NCI-H2227 (cell line): ENCODE data around the gene ZDHHC6.
"Not testable (repeated sequence)": the region's sequence is repeated elsewhere in the genome, so short reads cannot be mapped to it uniquely, and the experiment has no call there.

Source experiments
- DNase-seq: peaks from one replicate; lab custom pipeline; 2025; ENCODE audit not compliant: unreplicated experiment; lab: John Stamatoyannopoulos, UW

Gene ZDHHC6, protein sequence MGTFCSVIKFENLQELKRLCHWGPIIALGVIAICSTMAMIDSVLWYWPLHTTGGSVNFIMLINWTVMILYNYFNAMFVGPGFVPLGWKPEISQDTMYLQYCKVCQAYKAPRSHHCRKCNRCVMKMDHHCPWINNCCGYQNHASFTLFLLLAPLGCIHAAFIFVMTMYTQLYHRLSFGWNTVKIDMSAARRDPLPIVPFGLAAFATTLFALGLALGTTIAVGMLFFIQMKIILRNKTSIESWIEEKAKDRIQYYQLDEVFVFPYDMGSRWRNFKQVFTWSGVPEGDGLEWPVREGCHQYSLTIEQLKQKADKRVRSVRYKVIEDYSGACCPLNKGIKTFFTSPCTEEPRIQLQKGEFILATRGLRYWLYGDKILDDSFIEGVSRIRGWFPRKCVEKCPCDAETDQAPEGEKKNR

DNA sequence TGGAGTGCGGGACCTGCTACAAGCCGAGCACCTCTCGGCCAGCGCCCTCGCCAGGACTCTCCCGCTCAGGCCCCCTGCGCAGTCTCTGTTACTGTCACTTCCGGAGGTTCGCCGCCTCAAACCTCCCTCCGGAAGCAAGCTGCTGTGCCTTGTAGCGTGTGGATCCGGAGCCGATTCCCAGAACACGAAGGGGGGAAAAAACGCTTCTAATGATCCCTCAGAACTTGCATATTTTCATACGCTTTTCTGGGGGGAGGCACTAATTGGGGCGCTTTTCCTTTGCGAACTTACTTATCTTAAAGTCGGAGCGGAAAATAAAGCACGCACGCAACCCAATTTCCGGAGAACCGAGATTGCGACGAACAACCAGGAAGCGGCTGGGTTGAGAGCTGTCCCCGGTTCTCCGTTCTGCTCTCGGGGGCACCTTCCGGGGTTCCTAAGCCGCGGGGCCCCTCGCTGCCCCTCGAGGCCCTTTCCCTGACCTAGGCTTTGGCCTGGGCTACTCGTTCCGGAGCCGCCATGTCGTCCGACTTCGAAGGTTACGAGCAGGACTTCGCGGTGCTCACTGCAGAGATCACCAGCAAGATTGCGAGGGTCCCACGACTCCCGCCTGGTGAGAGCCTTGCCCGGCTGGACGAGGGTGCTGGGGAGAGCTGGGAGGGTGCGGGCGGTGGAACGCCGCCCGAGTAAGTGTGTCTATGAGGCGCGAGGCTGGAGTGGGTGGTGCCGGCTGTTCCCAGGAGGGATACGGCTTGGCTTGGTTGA lies at the start of gene ZDHHC6, which contains the start of gene VTI1A:
TSS of gene ZDHHC6 (minus strand) at position 60 of the 765 bp plus-strand sequence. CDS start 1,478 bp downstream, outside the sequence.
TSS of gene VTI1A (plus strand) at position 361 of the 765 bp plus-strand sequence. CDS start at position 520, 159 bp downstream.
- DNase-seq: peak; percentile 85

GRCh38 chr10:112492736-112493135 lies 46.0 kb upstream of the ZDHHC6 start:
- DNase-seq: no peak

- no peak for DNase-seq
Measured at GRCh38 chr10:112491144-112491543, 44.4 kb upstream of the ZDHHC6 start.

DNA sequence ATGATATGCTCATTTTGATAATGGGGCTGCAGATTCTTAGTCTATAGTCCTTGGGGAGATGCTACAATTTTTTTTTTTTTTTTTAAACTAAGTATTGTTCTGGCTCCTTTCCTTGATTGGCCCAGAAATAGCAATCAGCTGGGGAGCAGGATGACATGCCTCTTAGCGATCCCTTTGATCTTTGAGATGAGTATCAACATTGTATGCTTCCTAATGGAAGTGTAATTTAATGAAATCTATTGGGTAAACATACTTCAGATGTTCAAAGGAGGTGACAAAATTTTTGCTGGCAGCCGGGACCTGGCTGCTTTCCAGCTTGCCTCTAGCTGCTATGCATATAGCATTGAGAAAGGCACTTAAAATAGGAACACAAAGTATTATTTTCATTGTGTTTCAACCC lies 43.8 kb upstream of the ZDHHC6 start:
- DNase-seq: peak; percentile 20

DNA sequence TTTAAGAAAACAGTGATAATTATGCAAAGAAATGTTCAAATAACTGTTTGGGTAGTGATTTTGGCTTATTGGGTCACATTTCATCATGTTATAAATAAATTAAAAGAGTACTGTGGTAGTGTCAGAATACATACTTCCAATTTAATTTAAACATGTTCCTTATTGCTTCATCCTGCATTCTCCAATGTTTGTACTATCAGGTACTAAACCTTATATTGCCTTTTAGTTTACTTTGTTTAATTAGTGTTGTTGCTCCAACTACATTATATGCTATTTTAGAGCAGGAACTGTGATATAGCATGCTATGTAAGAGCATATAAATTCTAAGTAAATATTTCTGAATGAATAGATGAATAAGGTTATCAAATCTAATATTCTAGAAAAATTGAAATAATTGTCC lies 41.2 kb upstream of the ZDHHC6 start:
- DNase-seq: no peak

DNA sequence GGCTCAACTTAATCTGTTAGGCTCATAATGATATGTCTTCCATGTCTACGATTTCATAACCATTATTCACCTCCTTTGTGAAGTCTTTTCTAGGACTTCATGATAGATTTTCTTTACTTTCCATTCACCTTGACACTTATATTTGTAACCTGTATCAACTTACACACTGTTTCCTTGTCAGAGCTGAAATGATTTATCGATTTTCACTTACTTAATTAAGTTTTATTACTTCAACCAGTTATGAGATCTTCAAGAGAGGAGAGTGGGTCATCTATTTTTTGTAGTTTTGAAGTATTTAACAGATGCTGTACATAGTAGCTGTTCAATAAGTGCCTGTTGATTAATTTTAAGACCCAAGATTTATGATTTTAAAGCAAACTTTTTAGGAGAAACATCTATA lies 37.7 kb upstream of the ZDHHC6 start:
- no peak for DNase-seq

DNA sequence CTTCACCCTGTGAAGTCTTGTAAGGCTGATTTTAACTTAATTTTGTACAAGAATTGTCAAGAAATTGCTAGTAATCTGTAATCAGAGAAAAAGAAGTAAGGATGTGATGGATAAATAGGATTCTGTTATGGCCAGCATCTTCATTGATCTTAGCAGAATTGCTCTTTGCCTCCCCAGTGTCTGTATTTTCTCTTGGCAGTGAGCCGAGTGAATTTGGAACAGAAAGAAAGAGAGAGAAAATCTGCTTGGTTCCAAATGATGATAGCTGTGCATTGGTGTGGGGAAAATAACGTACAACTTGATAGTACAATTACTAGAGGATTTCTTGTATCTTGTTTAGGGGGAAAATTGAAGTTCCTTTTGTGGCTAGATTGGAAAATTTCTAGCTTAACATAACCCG lies 34.9 kb upstream of the ZDHHC6 start:
- DNase-seq: no peak

- DNase-seq: no peak
Measured at GRCh38 chr10:112475575-112476218, 29.0 kb upstream of the ZDHHC6 start.

DNA sequence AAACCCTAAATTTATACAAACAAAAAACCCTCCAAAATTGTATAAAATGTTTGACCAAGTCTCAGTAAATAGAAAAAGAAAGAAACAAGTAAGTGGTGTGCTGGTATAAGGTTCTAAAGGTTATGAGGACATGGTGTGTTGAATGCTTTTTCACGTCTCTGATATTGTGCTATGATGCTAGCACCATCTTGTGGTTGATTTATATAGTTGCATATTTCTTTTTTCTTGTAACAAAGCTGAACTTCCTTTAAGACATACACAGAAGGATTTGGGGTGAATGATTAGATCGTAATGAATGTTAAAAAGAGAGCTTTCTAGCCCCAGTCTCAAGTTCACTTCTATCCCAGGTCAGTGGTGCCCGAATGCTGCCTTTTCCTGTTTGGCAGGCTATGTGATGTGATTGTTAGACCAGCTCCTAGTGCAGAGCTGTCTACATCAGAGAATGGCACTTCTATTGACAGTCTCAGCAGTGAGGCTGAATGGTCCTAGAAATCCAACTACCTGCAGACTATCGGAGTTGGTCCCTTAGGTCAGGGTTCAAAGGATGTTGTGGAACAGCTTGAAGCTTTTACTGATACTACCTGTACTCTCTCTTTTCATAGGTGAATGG lies 25.3 kb upstream of the ZDHHC6 start:
- peak; percentile 15 for DNase-seq

- DNase-seq: no peak
Measured at GRCh38 chr10:112467541-112468075, 20.9 kb upstream of the ZDHHC6 start.

- DNase-seq: no peak
Measured at GRCh38 chr10:112466802-112467201, 20.1 kb upstream of the ZDHHC6 start.

DNA sequence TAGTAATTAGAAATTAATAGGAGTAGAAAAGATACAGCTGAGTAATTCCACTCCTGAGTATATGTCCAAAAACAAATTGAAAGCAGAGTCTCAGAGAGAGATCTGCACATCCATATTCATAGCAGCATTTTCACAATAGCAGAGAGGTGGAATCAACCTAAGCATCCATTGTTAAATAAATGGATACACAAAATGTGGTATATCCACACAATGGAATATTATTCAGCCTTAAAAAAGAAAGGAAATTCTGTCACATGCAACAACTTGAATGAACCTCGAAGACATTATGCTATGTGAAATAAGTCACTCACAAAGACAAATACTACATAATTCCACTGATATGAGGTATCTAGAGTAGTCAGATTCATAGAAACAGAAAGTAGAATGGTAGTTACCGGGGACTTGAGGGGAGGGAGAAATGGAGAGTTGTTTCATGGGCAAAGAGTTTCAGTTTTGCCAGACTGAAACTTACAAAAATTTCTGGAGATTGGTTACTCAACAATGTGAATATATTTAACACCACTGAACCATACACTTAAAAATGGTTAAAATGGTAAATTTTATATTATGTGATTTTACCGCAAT lies 18.7 kb upstream of the ZDHHC6 start:
- no peak for DNase-seq

DNA sequence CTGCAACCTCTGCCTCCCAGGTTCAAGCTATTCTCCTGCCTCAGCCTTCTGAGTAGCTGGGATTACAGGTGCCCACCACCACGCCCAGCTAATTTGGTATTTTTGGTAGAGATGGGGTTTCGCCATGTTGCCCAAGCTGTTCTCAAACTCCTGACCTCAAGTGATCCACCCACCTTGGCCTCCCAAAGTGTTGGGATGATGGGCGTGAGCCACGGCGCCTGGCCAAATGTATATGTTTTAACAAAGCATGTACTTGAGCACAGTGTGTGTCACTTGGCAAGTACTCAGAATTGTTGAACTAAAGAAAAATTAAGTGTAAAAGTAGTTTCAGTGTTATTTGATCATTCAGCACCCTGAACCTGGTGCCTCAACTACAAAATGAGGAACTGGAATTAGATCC lies 17.4 kb upstream of the ZDHHC6 start:
- DNase-seq: not testable (repeated sequence)

- DNase-seq: no peak
Measured at GRCh38 chr10:112461029-112461887, 14.5 kb upstream of the ZDHHC6 start.

- DNase-seq: no peak
Measured at GRCh38 chr10:112460366-112460765, 13.7 kb upstream of the ZDHHC6 start.

- DNase-seq: no peak
Measured at GRCh38 chr10:112456533-112456932, 9.8 kb upstream of the ZDHHC6 start.

DNA sequence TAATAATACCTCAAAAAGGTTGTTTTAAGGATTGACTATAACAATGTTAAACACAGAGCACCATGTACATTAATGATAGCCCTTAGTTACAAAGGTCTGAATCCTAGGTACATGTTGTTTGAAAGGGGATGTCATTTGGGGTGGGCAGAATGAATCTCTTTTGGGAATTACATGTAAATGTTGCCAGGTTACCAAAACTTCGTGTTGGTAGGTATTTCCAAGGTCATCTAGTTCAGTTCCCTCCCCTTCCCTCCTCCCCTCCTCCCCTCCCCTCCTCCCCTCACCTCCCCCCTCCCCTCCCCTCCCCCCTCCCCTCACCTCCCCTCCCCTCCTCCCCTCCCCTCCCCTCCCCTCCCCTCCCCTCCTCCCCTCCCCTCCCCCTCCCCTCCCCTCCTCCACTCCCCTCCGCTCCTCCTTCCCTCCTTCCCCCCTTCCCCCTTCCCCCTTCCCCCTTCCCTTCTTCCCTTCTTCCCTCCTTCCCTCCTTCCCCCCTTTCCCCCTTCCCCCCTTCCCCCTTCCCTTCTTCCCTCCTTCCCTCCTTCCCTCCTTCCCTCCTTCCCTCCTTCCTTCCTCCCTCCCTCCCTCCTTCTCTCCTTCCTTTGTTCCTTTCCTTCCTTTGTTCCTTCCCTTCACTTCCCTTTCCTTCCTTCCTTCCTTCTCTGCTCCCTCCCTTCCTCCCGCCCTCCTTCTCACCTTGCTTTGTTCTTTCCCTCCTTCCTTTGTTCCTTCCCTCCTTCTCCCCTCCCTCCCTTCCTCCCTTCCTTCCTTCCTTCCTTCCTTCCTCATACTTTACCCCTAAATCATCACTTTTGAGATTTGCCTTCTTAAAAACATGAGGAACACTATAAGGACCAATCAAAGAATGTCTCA lies 8.4 kb upstream of the ZDHHC6 start:
- DNase-seq: no peak

GRCh38 chr10:112448888-112449287 lies 2.2 kb upstream of the ZDHHC6 start:
- DNase-seq: no peak

GRCh38 chr10:112447620-112447928 lies 860 bp upstream of the ZDHHC6 start:
- DNase-seq: no peak
